Gastroesophageal sphincter (tissue), 4 donors: ENCODE results near the gene ANKS4B. TPM values are rescaled to one million over a fixed set of nuclear protein-coding genes. Genes with fewer than 3 reads are reported as not detected.
"Not testable (repeated sequence)": the region's sequence is repeated elsewhere in the genome, so short reads cannot be mapped to it uniquely, and the experiment has no call there.

Experiments
- ATAC-seq: fragments of 150-250 bp; one replicate; pipeline ENCODE4 v1.9.1; 2016; ENCODE audit warnings: mild to moderate bottlenecking, moderate library complexity
- H3K27ac ChIP-seq, 4 donors: fragments of 200-600 bp; sonication (generic) in 3 of 4; 1 replicate in 3 of 4; 2 replicates in 1 of 4; pipeline ENCODE4 v1.5.1; 2016 to 2019
- H3K27me3 ChIP-seq: fragments of 200-600 bp; sonication (generic); one replicate; pipeline ENCODE4 v1.5.1; 2019
- H3K36me3 ChIP-seq, 2 donors: fragments of 200-600 bp; sonication (generic); one replicate each; pipeline ENCODE4 v1.5.1; 2019; ENCODE audit warnings: control low read depth in 1 of 2
- H3K4me1 ChIP-seq, 3 donors: fragments of 200-600 bp; sonication (generic); 1 replicate in 2 of 3; 2 replicates in 1 of 3; pipeline ENCODE4 v1.5.1; 2016 to 2019; ENCODE audit warnings: control low read depth in 2 of 3
- H3K4me3 ChIP-seq, 2 donors: fragments of 200-600 bp; sonication (generic); one replicate each; pipeline ENCODE4 v1.5.1; 2019; ENCODE audit warnings: mild to moderate bottlenecking in 1 of 2, moderate library complexity in 1 of 2
- H3K9me3 ChIP-seq, 3 donors: fragments of 200-600 bp; sonication (generic); one replicate each; pipeline ENCODE4 v1.5.1; 2017 to 2019; ENCODE audit warnings: control low read depth in 2 of 3
- EP300 ChIP-seq: sonication (generic); formaldehyde crosslinking; IDR thresholded peaks from one replicate; pipeline ENCODE4 v1.6.1; 2017; ENCODE audit warnings: antibody characterized with exemption, mild to moderate bottlenecking
- POLR2A ChIP-seq, 2 donors: fragments of 450-650 bp; IDR thresholded peaks; one replicate each; pipeline ENCODE4 v1.6.1; 2017; ENCODE audit warnings: antibody characterized with exemption in 2 of 2, mild to moderate bottlenecking in 2 of 2, moderate library complexity in 1 of 2
- POLR2AphosphoS5 ChIP-seq: sonication (generic); formaldehyde crosslinking; IDR thresholded peaks from one replicate; pipeline ENCODE4 v1.6.1; 2017; ENCODE audit warnings: antibody characterized with exemption
- WGBS, 2 donors: methylation state at CpG; one replicate each; pipeline ENCODE4 v1.1.5; 2018; ENCODE audit warnings: low coverage in 1 of 2; 5-methylcytosine and 5-hydroxymethylcytosine counted together
- total RNA-seq, 4 donors: library from RNA; depleted of rRNA; stranded (reverse); fragments of >200 nt; gene quantifications; one replicate each; pipeline ENCODE4 v1.1.0, GENCODE V29; 2016
- TF ChIP-seq, protein P1 (sequence below), 4 experiments: fragments of 200-600 bp in 2 of 4; fragments of 450-650 bp in 2 of 4; sonication (generic) in 1 of 4; IDR thresholded peaks; one replicate each; pipeline ENCODE4 v1.5.1; 2017 to 2019; ENCODE audit warnings: antibody characterized with exemption in 4 of 4, mild to moderate bottlenecking in 2 of 4, moderate library complexity in 2 of 4

Gene ANKS4B
- total RNA-seq, 4 donors from 2014 or later = not detected

DNA sequence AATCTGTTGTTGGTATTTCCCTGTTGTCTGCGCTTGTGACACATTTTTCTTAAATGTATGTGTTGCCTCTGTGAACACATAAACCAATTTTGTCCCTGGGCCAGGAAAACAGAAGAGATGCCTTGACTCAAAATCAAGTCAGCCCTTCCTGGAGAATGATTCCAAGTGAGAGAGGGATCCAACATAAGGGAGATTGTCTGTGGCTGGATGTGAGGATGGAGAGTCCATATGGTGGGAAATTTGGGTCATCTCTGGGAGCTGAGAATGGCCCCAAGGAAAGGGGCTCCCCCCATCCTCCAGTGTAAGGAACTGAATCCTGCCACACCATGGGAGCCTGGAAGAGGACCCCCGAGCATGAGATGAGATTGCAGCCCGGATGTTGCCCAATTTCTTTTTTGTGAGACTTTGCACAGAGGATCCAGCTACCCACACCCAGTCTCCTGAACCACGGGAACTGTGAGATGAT, 31.1 kb downstream of the ANKS4B start:
- 65 to 85% methylated on average over 3 to 4 of the region's 4 CpGs for WGBS, 2 donors
- no peaks in the 10 kb centered on the region for H3K9me3 ChIP-seq
- no peaks in the 10 kb centered on the region for H3K4me1 ChIP-seq
- no peak for TF ChIP-seq POLR2A (IDR thresholded peaks at IDR 0.05)
- TF ChIP-seq, protein P1, sequence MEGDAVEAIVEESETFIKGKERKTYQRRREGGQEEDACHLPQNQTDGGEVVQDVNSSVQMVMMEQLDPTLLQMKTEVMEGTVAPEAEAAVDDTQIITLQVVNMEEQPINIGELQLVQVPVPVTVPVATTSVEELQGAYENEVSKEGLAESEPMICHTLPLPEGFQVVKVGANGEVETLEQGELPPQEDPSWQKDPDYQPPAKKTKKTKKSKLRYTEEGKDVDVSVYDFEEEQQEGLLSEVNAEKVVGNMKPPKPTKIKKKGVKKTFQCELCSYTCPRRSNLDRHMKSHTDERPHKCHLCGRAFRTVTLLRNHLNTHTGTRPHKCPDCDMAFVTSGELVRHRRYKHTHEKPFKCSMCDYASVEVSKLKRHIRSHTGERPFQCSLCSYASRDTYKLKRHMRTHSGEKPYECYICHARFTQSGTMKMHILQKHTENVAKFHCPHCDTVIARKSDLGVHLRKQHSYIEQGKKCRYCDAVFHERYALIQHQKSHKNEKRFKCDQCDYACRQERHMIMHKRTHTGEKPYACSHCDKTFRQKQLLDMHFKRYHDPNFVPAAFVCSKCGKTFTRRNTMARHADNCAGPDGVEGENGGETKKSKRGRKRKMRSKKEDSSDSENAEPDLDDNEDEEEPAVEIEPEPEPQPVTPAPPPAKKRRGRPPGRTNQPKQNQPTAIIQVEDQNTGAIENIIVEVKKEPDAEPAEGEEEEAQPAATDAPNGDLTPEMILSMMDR (IDR thresholded peaks at IDR 0.05) = no peak
- TF ChIP-seq EP300 = no peak
- no peak for ATAC-seq
- no peaks in the 10 kb centered on the region for H3K36me3 ChIP-seq
- H3K4me3 ChIP-seq = no peak overlapping the region
- no peak overlapping the region for H3K27ac ChIP-seq
- H3K27me3 ChIP-seq = no peaks in the 10 kb centered on the region

DNA sequence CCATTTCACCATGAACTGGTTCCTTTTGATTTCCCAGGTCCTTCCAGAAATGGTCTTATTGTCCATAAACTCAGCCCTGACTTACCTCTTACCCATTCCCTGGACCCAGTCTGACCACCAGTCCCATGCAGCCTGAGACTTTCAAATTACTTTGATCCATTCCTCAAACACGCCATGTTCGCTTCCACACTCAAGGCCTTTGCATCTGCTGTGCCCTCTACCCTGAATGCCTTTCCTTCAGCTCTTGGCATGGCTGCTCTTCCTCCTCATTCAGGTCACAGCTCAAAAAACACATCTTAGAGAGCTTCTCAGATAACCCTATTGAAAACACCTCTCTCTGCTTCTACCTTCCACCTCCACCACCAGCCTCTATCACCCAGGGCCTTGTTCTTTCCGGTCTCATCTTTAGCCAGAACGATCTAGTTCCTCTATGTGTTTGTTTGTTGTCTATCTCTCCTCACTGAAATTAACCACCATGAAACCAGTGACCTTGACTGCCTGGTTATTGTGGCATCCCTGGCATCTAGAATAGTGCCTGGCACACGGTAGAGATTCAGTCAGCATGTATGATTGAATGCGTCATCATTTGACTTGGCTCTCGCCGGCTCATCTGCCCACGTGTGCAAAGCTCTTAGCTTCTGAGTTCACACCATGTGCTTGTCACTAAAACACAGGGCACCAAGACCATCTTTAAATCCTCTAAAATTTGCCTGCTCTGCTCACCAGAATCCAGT, 31.8 kb downstream of the ANKS4B start:
- TF ChIP-seq, protein P1 (IDR thresholded peaks at IDR 0.05) = no peak
- TF ChIP-seq POLR2AphosphoS5 (no peak), EP300 (no peak), POLR2A (IDR thresholded peaks at IDR 0.05) (no peak)
- Histone ChIP-seq H3K4me1 (no peaks in the 10 kb centered on the region), H3K9me3 (no peaks in the 10 kb centered on the region), H3K27me3 (no peaks in the 10 kb centered on the region), H3K36me3 (no peaks in the 10 kb centered on the region), H3K4me3 (no peak overlapping the region), H3K27ac (no peak overlapping the region)
- WGBS, 2 donors = 86 to 95% methylated on average over 7 to 9 of the region's 9 CpGs
- ATAC-seq = no peak

DNA sequence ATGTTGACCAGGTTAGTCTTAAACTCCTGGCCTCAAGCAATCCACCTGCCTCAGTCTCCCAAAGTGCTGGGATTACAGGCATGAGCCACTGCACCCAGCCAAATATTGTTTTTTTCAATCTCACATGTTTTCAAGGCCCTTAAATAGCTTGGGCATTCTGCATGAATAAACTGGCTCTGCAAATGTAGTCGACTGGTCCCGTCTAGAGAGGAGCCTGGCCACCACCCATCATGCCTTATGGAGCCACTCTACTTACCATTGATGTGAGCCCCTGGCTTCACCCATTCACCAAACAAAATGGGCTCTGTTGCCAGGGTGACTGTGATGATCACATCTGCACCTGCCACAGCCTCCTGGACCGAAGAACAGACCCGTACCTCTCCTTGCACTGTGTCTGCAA, 33.8 kb downstream of the ANKS4B start:
- no peak for ATAC-seq
- peaks cover under 1% of the 10 kb centered on the region for H3K27me3 ChIP-seq
- no peak overlapping the region for H3K27ac ChIP-seq
- WGBS, 2 donors = 90 to 94% methylated on average over 2 of the region's 4 CpGs
- no peaks in the 10 kb centered on the region for H3K9me3 ChIP-seq
- H3K4me3 ChIP-seq = no peak overlapping the region
- TF ChIP-seq POLR2AphosphoS5 (no peak), POLR2A (IDR thresholded peaks at IDR 0.05) (no peak), EP300 (no peak)
- TF ChIP-seq, protein P1 (IDR thresholded peaks at IDR 0.05) = no peak
- H3K4me1 ChIP-seq = no peaks in the 10 kb centered on the region
- no peaks in the 10 kb centered on the region for H3K36me3 ChIP-seq

DNA sequence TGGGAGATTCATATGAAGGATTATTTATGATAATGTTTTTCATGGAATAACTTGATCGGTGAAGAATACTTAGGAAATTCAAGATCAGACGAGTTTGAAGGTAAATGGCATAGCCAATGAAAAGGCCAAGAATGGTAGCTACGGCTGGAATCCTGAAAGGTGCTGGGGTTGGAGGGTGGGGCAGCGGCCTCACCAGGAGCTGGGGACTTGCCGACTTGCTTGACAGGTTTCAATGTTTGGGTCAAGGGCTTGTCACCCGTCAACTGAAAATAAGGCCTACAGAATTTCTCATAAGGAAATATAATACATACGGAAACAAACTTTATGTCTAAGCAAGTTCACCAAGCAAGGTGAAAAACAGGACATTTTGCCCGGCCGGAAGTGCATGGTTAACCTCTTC, 34.7 kb downstream of the ANKS4B start:
- ATAC-seq = no peak
- no peaks in the 10 kb centered on the region for H3K36me3 ChIP-seq
- no peak overlapping the region for H3K4me3 ChIP-seq
- no peaks in the 10 kb centered on the region for H3K4me1 ChIP-seq
- peaks cover 7% of the 10 kb centered on the region for H3K27me3 ChIP-seq
- TF ChIP-seq POLR2AphosphoS5 (no peak), EP300 (no peak), POLR2A (IDR thresholded peaks at IDR 0.05) (no peak)
- TF ChIP-seq, protein P1 (IDR thresholded peaks at IDR 0.05) = no peak
- H3K27ac ChIP-seq = no peak overlapping the region
- H3K9me3 ChIP-seq = no peaks in the 10 kb centered on the region
- WGBS, 2 donors = 88 to 93% methylated on average over 8 to 9 of the region's 9 CpGs

DNA sequence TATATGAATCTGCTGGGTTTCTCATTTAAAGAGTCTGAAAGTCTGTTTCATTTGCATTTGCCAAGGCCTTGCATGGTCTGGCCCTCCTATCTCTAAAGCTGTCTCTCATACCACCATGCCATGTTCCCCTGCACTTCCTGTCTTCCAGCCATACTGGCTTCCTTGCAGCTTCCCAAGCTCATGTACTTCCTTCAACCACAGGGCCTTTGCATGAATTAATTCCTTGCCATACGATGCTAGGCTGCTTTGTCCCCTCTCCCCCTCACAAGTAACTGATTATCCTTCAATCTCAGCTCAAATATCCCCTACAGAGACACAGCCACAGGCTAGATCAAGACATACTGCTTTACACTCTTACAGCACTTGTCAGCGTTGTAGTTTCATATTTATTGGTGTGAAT, 38.8 kb downstream of the ANKS4B start:
- WGBS, 2 donors = 67 to 71% methylated on average over 2 of the region's 2 CpGs

DNA sequence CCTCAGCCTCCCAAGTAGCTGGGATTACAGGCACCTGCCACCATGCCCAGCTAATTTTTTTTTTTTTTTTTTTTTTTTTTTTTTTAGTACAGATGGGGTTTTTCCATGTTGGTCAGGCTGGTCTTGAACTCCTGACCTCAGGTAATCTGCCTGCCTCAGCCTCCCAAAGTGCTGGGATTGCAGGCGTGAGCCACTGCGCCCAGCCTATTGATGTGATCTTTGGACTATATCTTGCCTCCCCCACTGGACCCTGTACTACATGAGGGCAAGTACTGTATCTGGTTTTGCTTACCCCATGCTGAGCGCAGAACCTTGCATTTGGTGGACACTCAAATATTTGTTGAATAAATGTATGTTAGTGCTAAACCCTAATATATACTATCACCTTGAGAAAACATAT, 39.3 kb downstream of the ANKS4B start:
- 83% methylated on average over 1 to 2 of the region's 3 CpGs for WGBS, 2 donors
- ATAC-seq, H3K4me3 ChIP-seq, H3K36me3 ChIP-seq, H3K4me1 ChIP-seq, H3K27ac ChIP-seq, H3K9me3 ChIP-seq: not testable (repeated sequence)
- peaks cover 46% of the 10 kb centered on the region for H3K27me3 ChIP-seq

More for the DNA sequence above, 38.8 kb downstream of the ANKS4B start:
- H3K9me3 ChIP-seq = no peaks in the 10 kb centered on the region
- peaks cover 41% of the 10 kb centered on the region for H3K27me3 ChIP-seq
- no peaks in the 10 kb centered on the region for H3K4me1 ChIP-seq
- H3K36me3 ChIP-seq = no peaks in the 10 kb centered on the region
- TF ChIP-seq EP300 = no peak
- no peak for TF ChIP-seq POLR2A (IDR thresholded peaks at IDR 0.05)
- no peak for TF ChIP-seq POLR2AphosphoS5
- TF ChIP-seq, protein P1 (IDR thresholded peaks at IDR 0.05) = no peak
- no peak for ATAC-seq
- H3K4me3 ChIP-seq = no peak overlapping the region
- H3K27ac ChIP-seq = no peak overlapping the region
